Renal cortex interstitium (tissue), 11 donors: ENCODE measurements around the gene PTPN3. TPM values are rescaled to one million over a fixed set of nuclear protein-coding genes. Genes with fewer than 3 reads are reported as not detected.

Source experiments
- DNase-seq, 11 donors: peaks; one replicate each; pipeline ENCODE4 v3.0.0-alpha.2; 2013; ENCODE audit warnings: low read depth in 9 of 11, low spot score in 4 of 11; ENCODE audit errors: extremely low read depth in 1 of 11
- polyA plus RNA-seq, 3 donors: library from polyadenylated mRNA; unstranded; fragments of 120-200 nt; gene quantifications; one replicate each; pipeline ENCODE4 v1.2.1, GENCODE V29; 2013; ENCODE audit not compliant: insufficient read length in 3 of 3

PTPN3 gene
- polyA plus RNA-seq, 3 donors, result 41.1 to 59.7 (median 54.2) TPM

DNA sequence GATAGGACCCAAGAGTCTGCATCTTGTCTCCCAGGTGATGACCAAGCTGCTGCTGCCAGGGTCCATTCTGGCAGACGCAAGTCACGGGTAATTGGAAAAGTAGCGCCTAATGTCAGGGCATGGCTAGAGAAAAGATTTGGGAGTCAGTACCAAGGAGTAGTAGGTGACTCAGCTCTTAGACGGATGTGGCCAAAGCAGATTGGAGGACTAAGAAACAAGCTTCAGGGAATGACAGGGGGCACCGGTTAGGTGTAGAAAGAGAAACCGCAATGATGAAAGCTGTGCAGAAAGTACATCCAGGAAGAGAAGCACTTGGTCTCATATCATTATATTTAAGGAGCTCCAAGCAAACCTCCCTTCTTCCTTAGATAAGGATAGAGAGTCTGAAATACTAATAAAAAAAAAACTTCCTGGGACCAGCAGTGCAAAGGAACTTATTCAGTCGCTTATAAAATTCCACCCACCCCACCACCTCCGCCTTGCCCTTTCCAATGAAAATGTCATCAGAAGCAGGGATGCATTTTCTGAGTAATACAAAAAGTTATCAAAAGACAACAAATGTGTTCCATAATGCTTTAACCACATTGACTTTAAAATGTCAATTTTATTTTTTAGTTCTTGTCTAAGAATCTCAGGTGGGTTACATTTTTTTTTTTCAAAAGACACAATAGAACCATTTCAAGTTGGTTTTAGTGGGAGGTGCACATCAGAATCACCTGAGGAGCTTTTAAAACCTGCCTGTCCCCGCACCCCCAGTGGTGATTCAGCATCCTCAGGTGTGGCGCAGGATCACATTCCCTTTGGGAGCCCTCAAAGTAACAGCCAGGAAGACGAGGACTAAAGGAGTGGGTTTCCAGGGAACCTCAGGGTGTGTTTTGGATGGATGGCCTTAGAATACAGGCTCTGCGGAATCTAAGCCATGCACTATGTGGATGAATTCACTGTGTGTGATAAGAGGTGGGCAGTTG is 31.2 kb downstream of the PTPN3 start:
- no peak for DNase-seq

DNA sequence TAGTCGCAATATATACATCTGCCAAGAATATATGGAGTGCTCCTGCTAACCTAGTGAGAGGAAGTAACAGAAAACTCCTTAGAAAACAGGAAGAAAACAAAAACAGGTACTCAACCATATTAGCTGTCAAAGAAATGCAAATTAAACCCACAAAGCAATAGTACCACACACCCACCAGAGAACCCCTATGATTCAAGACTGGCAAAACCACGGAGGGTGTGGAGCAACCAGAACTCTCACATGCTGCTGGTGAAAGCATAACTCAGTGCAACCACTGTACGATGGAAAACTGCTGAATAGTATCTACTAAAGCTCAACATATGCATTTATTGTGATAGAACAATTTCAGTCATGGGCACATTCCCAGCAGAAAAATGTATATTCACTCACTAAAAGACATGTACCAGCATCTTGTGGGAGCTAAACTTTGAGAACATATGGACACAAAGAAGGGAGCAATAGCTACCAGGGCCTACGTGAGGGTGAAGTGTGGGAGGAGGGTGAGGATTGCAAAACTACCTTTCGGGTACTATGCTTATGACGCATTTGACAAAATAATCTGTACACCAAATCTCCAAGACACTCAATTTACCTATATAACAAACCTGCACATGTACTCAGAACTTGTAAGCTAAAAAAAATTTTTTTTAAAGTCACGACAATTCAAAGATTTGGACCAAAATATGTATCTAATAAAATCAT is 34.0 kb downstream of the PTPN3 start:
- DNase-seq, result no peak

DNA sequence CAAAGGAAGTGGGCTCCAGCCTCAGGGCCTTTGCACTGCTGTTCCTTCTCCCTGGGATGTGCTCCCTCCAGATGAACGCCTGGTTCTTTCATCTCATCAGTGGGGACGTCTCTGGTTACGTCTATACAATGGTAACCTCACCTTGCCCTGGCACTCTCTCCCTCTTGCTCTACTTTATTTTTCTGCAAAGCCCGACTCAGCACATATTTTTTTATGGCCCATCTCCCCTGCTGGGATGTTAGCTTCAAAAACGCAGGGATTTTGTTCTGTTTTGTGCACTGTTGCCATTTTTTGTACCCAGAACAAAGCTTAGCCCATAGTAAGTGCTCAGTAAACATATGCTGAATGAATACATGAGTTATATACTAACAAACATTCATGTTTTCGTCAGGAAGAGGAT is 37.5 kb downstream of the PTPN3 start:
- DNase-seq, result no peak

DNA sequence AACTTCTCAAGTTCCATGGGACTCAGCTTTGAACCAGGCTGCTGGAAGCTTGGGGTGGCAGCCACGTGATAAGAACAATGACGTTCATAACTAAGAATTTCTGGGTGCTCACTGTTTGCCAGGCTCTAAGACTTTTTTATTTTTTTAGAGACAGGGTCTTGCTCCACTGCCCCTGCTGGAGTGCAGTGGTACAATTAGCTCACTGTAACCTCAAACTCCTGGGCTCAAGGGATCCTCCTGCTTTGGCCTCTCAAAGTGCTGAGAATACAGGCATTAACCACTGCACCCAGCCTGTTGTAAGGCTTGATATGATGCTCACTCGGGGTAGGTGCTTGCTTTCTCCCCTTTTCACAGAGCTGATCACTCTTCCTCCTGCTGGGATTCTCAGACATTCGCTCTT is 38.7 kb downstream of the PTPN3 start:
- no peak for DNase-seq

DNA sequence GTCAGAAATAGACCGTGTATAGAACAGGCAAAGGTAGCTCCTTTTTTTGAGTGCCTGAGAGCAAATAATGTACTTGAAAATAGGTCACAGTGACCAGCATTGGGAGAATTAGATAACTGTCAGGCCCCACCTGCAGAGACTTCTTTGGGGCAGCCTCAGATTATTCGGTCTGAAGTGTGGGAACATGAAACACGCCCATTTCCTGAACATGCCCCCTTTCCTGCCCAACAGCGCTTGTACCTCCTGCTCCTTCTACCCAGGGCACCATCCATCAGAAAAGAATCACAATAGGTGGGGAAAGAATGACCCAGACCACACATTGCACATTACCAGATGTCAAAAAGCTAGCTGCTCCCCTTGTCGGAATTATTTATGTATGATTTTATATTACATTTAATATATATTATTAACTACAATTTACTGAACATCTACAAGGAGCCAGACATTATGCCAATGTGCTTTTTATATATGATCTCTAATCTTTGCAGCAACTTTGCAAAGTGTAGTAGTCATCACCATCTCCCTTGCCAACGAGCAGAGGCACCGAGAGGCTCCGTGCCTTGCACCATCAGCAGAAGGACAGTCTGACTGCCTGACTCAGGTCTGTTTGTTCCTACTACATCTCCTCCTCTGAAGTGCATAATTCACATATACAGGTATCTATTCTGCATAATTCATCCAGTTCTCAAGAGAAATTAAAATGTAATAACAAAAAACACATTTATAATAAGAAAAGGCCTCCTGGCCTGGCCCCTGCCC is 39.5 kb downstream of the PTPN3 start:
- no peak for DNase-seq

DNA sequence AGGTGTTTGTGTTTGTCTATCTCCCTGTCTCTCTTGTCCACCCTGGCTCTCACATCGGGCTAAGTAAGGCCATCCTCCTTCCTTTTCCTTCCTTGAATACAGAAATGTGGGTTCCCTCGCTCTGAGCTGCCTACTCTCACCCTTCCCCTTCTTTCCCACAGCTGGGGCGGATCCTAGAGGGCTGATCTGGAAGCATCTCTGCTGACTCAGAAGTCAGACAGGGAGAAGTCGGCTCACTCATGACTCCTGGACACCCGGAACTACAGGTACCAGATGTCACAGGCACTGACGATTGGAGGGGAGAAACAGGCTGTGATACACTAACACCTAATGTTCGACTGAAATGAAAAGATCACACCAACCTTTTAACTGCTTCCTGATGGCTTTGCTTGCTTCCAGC is 41.3 kb downstream of the PTPN3 start:
- DNase-seq, result no peak

DNA sequence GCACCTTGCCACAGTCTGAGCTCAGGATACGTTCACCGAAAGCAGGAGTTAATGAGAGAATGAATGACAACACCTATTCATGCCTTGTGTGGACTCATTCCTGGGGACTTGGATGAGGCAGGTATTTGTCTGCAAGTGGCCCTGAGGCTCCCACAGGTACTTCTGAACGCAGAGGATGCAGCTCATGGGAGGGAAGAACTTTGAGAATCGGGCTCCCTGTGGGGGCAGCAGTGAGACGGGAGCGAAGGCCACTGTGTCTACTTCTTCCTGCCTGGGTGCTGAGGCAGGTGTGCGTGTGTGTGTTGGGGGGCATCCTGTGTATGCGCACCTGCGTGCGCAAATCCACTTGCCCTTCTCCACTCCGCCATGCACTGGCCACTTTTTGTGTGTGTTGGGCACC is 42.2 kb downstream of the PTPN3 start:
- DNase-seq, result no peak

DNA sequence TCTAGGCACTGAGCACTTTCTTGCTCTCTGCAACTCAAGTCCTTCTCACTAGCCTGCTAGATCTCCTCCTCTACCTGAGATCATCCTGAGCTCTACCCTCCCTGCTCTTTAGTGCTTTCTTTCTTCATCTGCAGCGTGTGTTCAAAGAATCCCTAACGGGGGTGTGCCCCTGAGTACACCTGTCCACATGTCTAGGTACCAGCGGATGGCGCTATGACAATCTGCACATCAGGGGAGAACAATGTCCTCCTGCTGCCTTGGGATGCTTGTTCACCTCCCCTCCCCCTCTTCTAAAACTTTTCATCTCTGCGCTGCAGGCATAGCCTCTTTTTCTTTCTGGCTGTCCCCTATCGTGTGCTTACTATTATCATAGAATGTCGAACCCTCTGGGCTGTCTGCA is 42.7 kb downstream of the PTPN3 start:
- no peak for DNase-seq

DNA sequence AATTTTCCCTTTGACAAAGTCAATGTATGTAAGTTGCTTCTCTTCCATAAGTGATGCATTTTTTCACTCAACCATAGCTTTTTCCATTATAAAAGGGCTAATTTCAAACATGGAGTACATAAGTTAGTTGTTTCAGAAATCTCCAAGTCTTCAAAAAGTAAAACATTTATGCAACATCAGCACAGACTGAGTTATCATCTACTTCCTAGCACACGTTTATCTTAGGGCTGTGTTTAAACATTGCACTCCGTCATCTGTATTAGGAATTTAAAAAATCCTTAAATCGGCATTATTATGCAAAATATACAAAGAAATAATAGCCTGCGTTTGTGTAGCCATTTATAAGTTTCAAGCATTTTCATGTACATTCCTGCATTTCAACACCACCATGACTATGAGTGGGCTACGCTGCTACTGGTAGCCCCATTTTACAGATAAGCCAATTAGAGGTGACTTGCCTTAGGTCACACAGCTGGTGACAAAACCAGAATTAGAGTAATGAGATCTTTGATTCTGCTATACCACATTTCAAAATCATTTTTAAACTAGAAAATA is 43.4 kb downstream of the PTPN3 start:
- no peak for DNase-seq

DNA sequence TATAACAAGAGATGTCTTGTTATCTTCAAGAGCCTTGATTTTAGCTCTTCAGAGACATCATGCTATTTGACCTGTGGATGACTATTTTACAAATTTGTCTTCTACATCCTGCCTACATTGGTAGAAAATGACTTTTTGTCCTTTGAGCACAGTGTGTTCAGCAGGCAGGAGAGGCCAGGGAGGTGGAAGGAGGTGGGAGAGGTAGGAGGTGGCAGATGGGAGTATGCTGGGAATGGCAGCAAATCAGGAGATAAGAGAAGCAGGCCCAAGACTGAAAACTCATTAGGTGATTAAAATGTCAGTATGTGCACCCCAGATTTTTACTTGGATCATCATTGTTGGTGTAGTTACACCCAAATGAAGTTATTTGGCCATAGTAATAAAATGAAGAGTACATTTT is 44.1 kb downstream of the PTPN3 start:
- DNase-seq, result no peak

DNA sequence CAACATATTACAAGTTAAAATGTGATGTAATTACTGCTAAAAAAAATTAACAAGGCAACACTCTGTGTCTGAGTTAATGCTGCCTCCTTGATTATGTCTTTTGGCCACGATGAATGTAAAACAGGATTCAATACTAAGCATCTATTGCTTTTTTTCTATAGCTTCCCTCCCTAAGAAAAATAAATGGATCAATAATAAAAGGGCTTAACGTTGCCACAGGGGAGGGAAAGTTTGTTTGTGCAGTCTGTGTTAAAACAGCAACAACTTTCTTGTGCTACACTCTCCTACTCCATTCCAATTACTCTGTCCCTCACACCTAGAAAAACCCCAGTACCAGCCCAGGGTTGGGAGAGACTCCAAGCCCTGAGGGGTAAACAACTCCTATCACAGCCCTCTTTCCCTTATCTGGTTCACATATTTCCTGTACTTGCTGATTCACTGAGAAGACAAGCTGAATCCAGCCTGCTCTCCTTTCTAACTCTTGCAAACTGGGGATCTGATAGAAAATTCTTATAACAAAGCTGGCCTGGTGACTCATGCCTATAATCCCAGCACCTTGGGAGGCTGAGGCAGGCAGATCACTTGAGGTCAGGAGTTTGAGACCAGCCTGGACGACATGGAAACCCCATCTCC is 44.8 kb downstream of the PTPN3 start:
- no peak for DNase-seq

DNA sequence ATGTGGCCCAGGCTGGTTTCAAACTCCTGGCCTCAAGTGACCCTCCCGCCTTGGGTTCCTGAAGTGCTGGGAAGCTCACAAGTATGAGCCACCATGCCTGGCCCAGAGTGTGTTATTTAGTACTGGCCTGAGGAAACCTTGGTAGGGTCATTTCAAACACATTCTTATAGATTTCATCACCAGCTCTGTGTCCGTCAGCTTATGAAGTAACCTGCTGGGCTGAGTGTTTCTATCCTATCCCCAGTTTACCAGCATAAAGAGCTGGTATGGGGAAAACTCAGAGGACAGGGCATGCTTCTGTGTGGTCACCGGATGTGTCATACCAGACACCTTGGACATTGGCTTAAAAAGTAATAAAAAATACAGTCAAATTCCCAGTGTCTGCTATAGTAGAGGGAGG is 45.3 kb downstream of the PTPN3 start:
- DNase-seq, result no peak

DNA sequence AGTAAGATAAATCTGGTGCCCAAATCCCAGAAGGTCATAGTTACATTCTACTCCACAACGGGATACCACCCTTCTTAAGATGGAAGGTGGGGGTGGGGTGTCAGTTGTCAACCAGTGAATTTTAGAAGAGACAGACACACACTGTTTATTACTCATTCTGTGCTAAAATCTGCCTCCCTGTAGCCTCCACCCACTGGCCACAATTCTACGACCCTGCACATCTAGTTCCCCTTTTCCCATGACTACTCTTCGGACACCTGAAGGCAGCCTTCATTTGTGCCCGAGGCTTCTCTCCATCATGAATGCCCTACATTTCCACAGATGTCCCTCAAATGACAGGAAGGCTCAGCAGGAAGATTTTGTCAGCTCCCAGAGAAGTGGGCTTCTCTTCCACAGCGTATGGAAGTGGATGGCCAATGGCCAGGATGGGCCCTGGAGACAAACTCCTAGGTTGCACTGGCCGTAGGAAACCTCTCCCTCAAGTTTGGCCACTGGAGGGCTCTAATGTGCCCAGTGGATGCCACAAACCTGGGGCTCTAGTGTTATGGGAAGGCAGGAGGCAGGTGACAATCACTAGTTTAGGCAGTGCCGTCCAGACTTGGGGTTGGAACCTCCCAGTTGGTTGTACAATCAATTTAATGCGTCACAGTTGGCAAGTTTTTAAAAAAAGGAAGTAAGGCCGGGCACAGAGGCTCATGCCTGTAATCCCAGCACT is 46.6 kb downstream of the PTPN3 start:
- DNase-seq, result no peak

DNA sequence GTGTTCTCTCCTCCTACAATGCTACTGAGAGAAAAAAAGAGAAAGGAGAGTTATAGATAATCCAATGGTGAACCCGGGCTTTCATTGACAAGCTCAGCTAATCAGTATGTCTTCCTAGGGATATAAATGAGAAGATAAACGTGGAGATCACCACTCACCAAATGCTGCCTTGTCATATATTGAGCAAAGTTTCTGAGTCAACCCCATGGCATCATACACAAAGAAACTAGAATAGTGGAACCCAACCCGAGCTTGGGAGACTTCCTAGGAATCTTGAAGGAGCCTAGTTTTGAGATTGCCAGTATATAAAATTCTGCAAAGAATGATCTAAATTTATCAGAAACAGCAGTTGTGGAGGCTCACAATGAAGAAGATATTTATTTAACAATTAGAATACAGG is 47.8 kb downstream of the PTPN3 start:
- no peak for DNase-seq

DNA sequence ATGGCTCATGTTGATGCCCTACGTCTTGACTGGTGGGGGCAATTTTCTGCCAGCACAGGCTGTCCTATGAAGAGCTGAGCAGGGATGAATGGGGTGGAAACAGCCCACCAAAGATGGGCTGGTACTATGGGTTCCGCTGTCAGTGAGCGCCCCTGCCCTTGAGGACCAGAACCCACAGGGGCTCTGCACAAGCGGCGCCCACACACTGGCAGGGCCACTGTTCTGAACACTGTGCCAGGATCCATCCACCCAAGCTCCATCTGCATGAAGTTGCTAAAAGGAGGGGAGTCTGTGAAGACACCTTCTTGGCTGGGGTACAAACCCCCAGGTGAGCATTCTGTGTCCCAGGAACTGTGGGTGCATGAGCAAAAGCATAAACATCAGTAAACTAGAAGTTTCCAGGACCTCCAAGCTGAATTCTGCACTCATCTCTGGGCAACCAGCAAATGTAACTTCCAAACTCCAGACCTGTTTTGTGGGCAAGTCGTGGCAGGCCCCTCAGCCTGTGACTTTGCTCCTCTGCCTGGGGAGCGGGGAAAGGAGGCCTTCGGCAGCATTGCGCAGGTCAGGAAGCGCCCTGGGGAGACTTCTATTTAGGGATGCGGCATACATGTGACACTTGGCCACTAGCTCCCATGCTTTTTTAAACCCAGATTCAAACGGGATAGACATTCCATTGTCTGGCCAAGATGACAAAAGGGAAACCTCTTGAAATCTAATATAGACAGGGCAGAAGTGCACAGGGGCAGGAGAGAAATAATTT is 48.9 kb downstream of the PTPN3 start:
- DNase-seq, result no peak

DNA sequence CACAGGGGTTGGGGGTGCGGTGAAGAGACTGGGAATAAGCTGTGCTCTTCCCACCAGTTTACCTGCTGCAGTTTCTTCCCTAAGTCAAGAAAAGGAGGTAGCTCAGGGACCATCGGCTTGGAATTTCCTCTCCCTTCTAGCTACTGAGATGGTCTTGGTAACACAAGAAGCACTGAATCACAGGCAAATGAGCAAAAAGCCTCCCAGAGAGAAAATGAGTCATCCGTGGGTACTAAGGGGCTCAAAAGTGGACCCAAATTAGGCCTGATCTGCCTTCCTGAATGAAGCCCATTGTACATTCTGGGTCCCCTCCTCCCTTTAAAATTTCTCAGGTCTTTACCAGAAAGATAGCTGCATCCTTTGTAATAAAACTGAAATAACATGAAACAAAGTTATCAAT is 49.9 kb downstream of the PTPN3 start:
- DNase-seq, result no peak

DNA sequence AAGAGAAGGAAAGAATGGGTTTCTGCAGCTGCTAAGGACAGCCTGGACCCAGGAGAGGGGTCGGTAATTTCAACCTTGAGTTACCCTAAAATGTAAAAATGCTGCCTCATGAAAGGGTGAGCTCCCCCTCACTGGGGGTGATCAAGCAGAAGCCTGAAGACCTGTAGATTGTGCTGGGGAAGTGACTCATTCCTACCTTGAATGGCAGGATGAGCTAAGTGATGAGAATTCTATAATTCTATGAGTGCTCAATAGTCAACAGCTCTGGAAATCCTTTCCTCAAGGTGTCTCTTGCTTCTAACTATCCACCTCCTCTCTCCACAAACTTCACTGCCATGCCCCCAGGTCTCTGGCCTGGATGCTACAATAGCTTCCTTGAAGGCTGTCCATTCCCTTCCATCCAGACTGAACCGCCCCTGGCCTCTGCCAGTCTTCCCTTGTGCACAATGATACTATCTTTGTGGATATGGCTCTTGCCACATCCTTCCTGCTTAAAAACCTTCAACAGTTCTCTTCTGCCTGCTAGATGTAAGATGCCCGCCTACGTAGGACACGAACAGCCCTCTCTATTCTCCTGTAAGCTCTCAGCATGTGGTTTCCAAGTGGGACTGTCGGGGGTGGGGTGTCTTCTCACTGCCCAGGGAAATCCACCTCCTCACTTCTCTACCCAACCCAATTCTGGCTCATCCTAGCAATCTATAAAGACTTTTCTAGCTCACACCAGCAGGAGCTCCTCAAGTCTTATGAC is 50.6 kb downstream of the PTPN3 start:
- DNase-seq, result no peak
